Panc1 (cell line): Measurements from ENCODE around the gene TMEM150A. TPM values are rescaled to one million over a fixed set of nuclear protein-coding genes. Genes with fewer than 3 reads are reported as not detected.

Experiments used
- ATAC-seq: fragments of 200-7000 bp; cut with Tn5 transposase; 2 replicates; pipeline ENCODE4 v1.9.1; 2020; ENCODE audit warnings: mild to moderate bottlenecking, moderate library complexity
- BruUV-seq: library from RNA; stranded (reverse); fragments of 400-500 nt; replicated peaks from 2 replicates; lab custom pipeline; 2021; lab: Mats Ljungman, UMichigan
- CTCF ChIA-PET: fragments of 300-600 bp; sonication (Branson Sonifier 250); formaldehyde crosslinking; loops from one replicate; lab custom pipeline; 2022; ENCODE audit warnings: antibody characterized with exemption; lab: Charles Lee
- POLR2A ChIA-PET: fragments of 300-600 bp; sonication (Branson Sonifier 250); formaldehyde crosslinking; loops from one replicate; lab custom pipeline; 2022; ENCODE audit warnings: antibody characterized with exemption; lab: Charles Lee
- DNase-seq: peaks from one replicate; pipeline ENCODE4 v3.0.0-alpha.2; 2010; ENCODE audit warnings: low read depth, low spot score
- H3K27ac ChIP-seq: 2 replicates; pipeline ENCODE4 v1.5.1; 2011; ENCODE audit warnings: mild to moderate bottlenecking, low read length, inconsistent platforms
- H3K27me3 ChIP-seq: fragments of 200-500 bp; sonication (Bioruptor generic); 2 replicates; pipeline ENCODE4 v1.6.0; 2014; ENCODE audit warnings: low read length, inconsistent platforms; ENCODE audit not compliant: control insufficient read depth, insufficient read depth
- H3K36me3 ChIP-seq: fragments of 200-500 bp; sonication (Bioruptor generic); 2 replicates; pipeline ENCODE4 v1.5.1; 2014; ENCODE audit warnings: inconsistent platforms, mild to moderate bottlenecking, low read length, moderate library complexity; ENCODE audit not compliant: control insufficient read depth, insufficient read depth
- H3K4me1 ChIP-seq: 2 replicates; pipeline ENCODE4 v1.5.1; 2011; ENCODE audit warnings: inconsistent platforms, mild to moderate bottlenecking, low read length, moderate library complexity; ENCODE audit not compliant: control insufficient read depth, insufficient read depth
- H3K4me3 ChIP-seq, 2 experiments: 2 replicates each; pipeline ENCODE4 v1.5.1; 2011 to 2012; ENCODE audit warnings: low read depth in 2 of 2, low read length in 2 of 2, mild to moderate bottlenecking in 2 of 2, inconsistent platforms in 1 of 2, moderate library complexity in 1 of 2
- H3K9me3 ChIP-seq: fragments of 200-500 bp; sonication (Bioruptor generic); 2 replicates; pipeline ENCODE4 v1.5.1; 2014; ENCODE audit warnings: low read depth, mild to moderate bottlenecking, inconsistent platforms, low read length, moderate library complexity; ENCODE audit not compliant: control insufficient read depth, insufficient read depth
- POLR2AphosphoS5 ChIP-seq: IDR thresholded peaks from 2 replicates; pipeline ENCODE4 v1.6.1; 2012; ENCODE audit warnings: mild to moderate bottlenecking, low read depth, low read length, moderate library complexity
- SIN3A ChIP-seq: IDR thresholded peaks from 2 replicates; pipeline ENCODE4 v1.6.1; 2012; ENCODE audit warnings: low read depth, mild to moderate bottlenecking, low read length, moderate library complexity, borderline replicate concordance; ENCODE audit not compliant: insufficient read depth
- TCF7L2 ChIP-seq: IDR thresholded peaks from 2 replicates; pipeline ENCODE4 v1.6.1; 2011; ENCODE audit warnings: mild to moderate bottlenecking, low read depth, low read length, inconsistent platforms
- in situ Hi-C: cut with HindIII; loops from 2 replicates; pipeline ENCODE4 v1.10.0; 2016; ENCODE audit warnings: low sequenced_read_pairs, low pct_unique_long_range_greater_than_20kb
- intact Hi-C: fragments of 100-400 bp; cut with micrococcal nuclease; formaldehyde crosslinking; loops from one replicate; pipeline ENCODE4 v1.10.0; 2022; ENCODE audit not compliant: unreplicated experiment
- total RNA-seq: library from RNA; stranded (reverse); gene quantifications from one replicate; pipeline ENCODE4 v1.2.1, GENCODE V29; 2021; ENCODE audit not compliant: unreplicated experiment
- TF ChIP-seq, protein P1 (sequence below): fragments of 450-650 bp; IDR thresholded peaks from 2 replicates; pipeline ENCODE4 v1.5.1; 2017; ENCODE audit warnings: mild to moderate bottlenecking
- TF ChIP-seq, protein P2 (sequence below), 2 experiments: IDR thresholded peaks; 2 replicates each; pipeline ENCODE4 v1.6.1; 2011 to 2012; ENCODE audit warnings: low read depth in 2 of 2, control low read depth in 1 of 2, low read length in 1 of 2, mild to moderate bottlenecking in 1 of 2, moderate library complexity in 1 of 2; ENCODE audit not compliant: insufficient read depth in 1 of 2

TMEM150A gene
- total RNA-seq, 1 experiment from 2014 or later, result 30.4 TPM

DNA sequence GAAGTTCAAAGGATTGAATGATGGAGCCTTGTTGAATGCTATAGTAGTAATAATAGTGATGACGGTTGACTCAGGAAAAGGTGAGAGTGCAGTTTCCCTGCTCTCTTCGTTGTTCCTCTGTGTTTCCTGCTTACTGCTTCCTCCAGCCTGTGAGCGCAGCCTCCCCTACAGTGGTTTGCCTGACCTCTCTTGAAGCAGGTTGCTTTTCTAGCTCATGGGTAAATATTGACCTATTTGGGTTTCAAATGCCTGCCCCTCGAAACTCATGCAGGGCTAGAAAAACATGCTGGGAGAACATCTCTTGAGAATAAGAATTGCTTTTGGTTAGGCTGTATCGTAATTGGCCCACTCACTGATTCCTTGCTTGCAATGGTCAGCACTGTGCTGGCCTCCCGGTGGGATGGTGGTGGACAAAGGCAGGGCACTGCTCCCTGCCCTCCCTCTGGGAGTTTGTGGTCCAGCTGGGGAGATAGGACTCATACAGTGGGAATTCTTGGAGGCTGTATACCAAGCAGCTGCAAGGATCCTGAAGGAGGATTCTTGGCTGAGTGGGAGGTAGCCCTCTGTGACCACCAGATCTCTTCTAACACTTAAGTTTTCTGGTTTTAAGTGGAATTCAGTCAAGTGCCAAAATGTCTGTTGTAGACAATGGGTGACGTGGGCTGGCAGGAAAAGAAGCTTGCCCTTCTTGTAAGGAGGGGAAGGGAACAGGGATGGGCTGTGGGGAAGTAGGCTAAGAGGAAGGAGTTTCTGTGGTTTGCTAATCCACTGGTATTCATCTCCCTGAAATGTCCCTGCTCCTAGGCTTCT is 12.3 kb downstream of the TMEM150A start (continued):
- TF ChIP-seq, protein P1, sequence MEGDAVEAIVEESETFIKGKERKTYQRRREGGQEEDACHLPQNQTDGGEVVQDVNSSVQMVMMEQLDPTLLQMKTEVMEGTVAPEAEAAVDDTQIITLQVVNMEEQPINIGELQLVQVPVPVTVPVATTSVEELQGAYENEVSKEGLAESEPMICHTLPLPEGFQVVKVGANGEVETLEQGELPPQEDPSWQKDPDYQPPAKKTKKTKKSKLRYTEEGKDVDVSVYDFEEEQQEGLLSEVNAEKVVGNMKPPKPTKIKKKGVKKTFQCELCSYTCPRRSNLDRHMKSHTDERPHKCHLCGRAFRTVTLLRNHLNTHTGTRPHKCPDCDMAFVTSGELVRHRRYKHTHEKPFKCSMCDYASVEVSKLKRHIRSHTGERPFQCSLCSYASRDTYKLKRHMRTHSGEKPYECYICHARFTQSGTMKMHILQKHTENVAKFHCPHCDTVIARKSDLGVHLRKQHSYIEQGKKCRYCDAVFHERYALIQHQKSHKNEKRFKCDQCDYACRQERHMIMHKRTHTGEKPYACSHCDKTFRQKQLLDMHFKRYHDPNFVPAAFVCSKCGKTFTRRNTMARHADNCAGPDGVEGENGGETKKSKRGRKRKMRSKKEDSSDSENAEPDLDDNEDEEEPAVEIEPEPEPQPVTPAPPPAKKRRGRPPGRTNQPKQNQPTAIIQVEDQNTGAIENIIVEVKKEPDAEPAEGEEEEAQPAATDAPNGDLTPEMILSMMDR, result no peak

GRCh38 chr2:85589181-85589580 is 13.3 kb downstream of the TMEM150A start:
- CTCF ChIA-PET, result no interaction called here
- no peaks in the 10 kb centered on the region for H3K9me3 ChIP-seq

More at GRCh38 chr2:85589181-85589580, 13.3 kb downstream of the TMEM150A start:
- in situ Hi-C loops (no loop called here), intact Hi-C loops (no loop called here)
- Histone ChIP-seq H3K27ac (no peak overlapping the region), H3K4me1 (peaks cover 17% of the 10 kb centered on the region), H3K27me3 (no peaks in the 10 kb centered on the region), H3K36me3 (no peaks in the 10 kb centered on the region), H3K4me3 (no peak overlapping the region)
- POLR2A ChIA-PET, result no interaction called here
- DNase-seq, result no peak
- ATAC-seq, result no peak
- TF ChIP-seq, protein P2, sequence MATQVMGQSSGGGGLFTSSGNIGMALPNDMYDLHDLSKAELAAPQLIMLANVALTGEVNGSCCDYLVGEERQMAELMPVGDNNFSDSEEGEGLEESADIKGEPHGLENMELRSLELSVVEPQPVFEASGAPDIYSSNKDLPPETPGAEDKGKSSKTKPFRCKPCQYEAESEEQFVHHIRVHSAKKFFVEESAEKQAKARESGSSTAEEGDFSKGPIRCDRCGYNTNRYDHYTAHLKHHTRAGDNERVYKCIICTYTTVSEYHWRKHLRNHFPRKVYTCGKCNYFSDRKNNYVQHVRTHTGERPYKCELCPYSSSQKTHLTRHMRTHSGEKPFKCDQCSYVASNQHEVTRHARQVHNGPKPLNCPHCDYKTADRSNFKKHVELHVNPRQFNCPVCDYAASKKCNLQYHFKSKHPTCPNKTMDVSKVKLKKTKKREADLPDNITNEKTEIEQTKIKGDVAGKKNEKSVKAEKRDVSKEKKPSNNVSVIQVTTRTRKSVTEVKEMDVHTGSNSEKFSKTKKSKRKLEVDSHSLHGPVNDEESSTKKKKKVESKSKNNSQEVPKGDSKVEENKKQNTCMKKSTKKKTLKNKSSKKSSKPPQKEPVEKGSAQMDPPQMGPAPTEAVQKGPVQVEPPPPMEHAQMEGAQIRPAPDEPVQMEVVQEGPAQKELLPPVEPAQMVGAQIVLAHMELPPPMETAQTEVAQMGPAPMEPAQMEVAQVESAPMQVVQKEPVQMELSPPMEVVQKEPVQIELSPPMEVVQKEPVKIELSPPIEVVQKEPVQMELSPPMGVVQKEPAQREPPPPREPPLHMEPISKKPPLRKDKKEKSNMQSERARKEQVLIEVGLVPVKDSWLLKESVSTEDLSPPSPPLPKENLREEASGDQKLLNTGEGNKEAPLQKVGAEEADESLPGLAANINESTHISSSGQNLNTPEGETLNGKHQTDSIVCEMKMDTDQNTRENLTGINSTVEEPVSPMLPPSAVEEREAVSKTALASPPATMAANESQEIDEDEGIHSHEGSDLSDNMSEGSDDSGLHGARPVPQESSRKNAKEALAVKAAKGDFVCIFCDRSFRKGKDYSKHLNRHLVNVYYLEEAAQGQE (IDR thresholded peaks at IDR 0.05; ENCODE audit: insufficient read depth in 1 of 2, low read depth in 2 of 2, low read length in 1 of 2), result no peak
- TF ChIP-seq, protein P1, result no peak
- TF ChIP-seq SIN3A (no peak), TCF7L2 (no peak), POLR2AphosphoS5 (no peak)
- BruUV-seq, result no TSS peak
